RWPE1 (cell line): Measurements from ENCODE around the gene GPATCH11.

ENCODE experiments used
- CTCF ChIA-PET: fragments of 350-600 bp; sonication (Branson Sonifier 250); formaldehyde crosslinking; extraction: SDS; loops from one replicate; lab custom pipeline; 2021; lab: Yijun Ruan, JAX
- POLR2A ChIA-PET: fragments of 400-600 bp; formaldehyde crosslinking; extraction: SDS; loops from one replicate; lab custom pipeline; 2020; ENCODE audit warnings: antibody characterized with exemption; ENCODE audit not compliant: low non-redundant PET; lab: Yijun Ruan, JAX
- DNase-seq: peaks from one replicate; pipeline ENCODE4 v3.0.0; 2012; ENCODE audit warnings: low spot score
- H3K27ac ChIP-seq: fragments of 450-650 bp; 2 replicates; pipeline ENCODE4 v1.5.1; 2017
- TF ChIP-seq, protein P1 (sequence below): fragments of 450-650 bp; conservative IDR thresholded peaks from 2 replicates; pipeline ENCODE4 v1.5.1; 2017; ENCODE audit warnings: low read depth, mild to moderate bottlenecking

GPATCH11 gene

DNA sequence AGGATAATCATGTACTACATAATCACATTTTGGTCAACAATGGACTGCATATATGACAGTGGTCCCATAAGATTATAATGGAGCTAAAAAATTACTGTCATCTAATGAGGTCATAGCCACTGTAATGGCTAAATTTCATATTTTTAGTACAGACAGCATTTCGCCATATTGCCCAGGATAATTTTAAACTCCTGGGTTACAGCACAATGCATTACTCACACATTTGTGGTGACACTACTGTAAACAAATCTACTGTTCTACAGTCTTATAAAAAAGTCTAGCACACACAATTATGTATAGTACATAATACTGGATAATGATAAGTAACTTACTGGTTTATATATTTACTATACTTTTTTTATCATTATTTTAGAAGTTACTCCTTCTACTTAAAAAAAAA, 59.7 kb downstream of the GPATCH11 start:
- no peak for DNase-seq
- TF ChIP-seq, protein P1, sequence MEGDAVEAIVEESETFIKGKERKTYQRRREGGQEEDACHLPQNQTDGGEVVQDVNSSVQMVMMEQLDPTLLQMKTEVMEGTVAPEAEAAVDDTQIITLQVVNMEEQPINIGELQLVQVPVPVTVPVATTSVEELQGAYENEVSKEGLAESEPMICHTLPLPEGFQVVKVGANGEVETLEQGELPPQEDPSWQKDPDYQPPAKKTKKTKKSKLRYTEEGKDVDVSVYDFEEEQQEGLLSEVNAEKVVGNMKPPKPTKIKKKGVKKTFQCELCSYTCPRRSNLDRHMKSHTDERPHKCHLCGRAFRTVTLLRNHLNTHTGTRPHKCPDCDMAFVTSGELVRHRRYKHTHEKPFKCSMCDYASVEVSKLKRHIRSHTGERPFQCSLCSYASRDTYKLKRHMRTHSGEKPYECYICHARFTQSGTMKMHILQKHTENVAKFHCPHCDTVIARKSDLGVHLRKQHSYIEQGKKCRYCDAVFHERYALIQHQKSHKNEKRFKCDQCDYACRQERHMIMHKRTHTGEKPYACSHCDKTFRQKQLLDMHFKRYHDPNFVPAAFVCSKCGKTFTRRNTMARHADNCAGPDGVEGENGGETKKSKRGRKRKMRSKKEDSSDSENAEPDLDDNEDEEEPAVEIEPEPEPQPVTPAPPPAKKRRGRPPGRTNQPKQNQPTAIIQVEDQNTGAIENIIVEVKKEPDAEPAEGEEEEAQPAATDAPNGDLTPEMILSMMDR = no peak
- CTCF ChIA-PET = no interaction called here
- H3K27ac ChIP-seq = no peak overlapping the region
- POLR2A ChIA-PET = no interaction called here

DNA sequence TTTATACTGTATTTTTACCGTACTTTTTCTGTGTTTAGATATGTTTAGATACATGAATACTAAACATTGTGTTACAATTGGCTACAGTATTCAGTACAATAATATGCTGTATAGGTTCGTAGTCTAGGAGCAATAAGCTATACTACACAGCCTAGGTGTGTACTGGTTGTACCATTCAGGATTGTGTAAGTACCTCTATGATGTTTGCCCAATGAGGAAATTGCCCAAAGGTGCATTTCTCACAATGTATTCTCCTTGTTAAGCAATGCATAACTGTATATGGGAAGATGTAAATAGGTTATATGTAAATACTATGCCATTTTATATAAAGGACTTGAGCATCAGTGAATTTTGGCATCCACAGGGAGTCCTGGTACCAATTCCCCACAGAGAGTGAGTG, 61.7 kb downstream of the GPATCH11 start:
- POLR2A ChIA-PET = no interaction called here

DNA sequence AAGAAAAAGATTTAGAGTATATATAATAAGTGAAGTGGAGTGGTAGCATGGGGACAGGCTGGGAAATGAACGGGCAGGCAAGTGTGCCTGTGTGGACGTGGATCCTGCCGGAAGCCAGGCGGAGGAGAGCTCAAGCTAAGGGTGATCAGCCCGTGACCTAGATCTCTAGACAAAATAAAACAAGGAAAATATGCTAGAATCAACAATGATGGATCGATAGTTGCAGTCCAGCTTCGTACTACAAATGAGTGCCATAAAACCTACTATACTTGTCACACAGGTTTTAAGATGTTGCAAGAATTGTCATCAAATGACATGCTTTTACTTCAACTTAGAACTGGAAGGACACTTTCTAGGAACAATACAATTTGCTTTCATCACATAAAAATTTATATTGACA, 64.0 kb downstream of the GPATCH11 start:
- POLR2A ChIA-PET = no interaction called here
- TF ChIP-seq, protein P1 = no peak
- no peak overlapping the region for H3K27ac ChIP-seq
- CTCF ChIA-PET = no interaction called here
- no peak for DNase-seq

More for the DNA sequence above, 61.7 kb downstream of the GPATCH11 start:
- CTCF ChIA-PET = no interaction called here
- DNase-seq = no peak
- TF ChIP-seq, protein P1 = no peak
- H3K27ac ChIP-seq = no peak overlapping the region
